K562 (cell line): ENCODE measurements around the gene FNBP1. TPM values are rescaled to one million over a fixed set of nuclear protein-coding genes. Genes with fewer than 3 reads are reported as not detected.

Experiments
- ATAC-seq: fragments of 200-7000 bp; cut with Tn5 transposase; 3 replicates; pipeline ENCODE4 v1.9.1; 2020; ENCODE audit warnings: moderate library complexity
- BruUV-seq: library from RNA; stranded (reverse); fragments of 400-500 nt; replicated peaks from 2 replicates; lab custom pipeline; 2021; lab: Mats Ljungman, UMichigan
- CTCF ChIA-PET: fragments of 300-600 bp; formaldehyde crosslinking; extraction: SDS; loops from one replicate; lab custom pipeline; 2021; ENCODE audit warnings: low intra/inter-chr PET ratio; lab: Yijun Ruan, JAX
- POLR2A ChIA-PET: fragments of 300-600, 350-650 bp; sonication (Branson Sonifier 250); formaldehyde crosslinking; extraction: SDS; loops from one replicate; lab custom pipeline; 2021; ENCODE audit warnings: antibody characterized with exemption, inconsistent platforms; lab: Yijun Ruan, JAX
- DNase-seq, 4 experiments: peaks; one replicate each; pipeline versions ENCODE4 v3.0.0 to v3.0.0-alpha.2; 2011 to 2018; ENCODE audit warnings: low spot score in 3 of 4, mixed read lengths in 3 of 4; ENCODE audit errors: extremely low read depth in 1 of 4
- FAIRE-seq: peaks from 2 replicates; lab custom pipeline; 2011; peaks lifted over from hg19 to GRCh38; lab: Jason Lieb, UNC
- H2AFZ ChIP-seq: 2 replicates; pipeline ENCODE4 v1.6.0; 2011; ENCODE audit warnings: low read depth, low read length, control low read depth, inconsistent platforms
- H3K27ac ChIP-seq: fragments of 200-600 bp; 3 replicates; pipeline ENCODE4 v1.8.0; 2011; ENCODE audit warnings: low read depth, mild to moderate bottlenecking, control low read depth, inconsistent platforms, low read length, moderate library complexity, mixed read lengths; ENCODE audit errors: extremely low read depth
- H3K27me3 ChIP-seq, 2 experiments: fragments of 300-600 bp in 1 of 2; 2 replicates in 1 of 2; 3 replicates in 1 of 2; pipeline versions ENCODE4 v1.6.0 to v1.8.0; 2011; ENCODE audit warnings: inconsistent platforms in 2 of 2, low read length in 2 of 2, mild to moderate bottlenecking in 1 of 2, mixed read lengths in 1 of 2, moderate library complexity in 1 of 2; ENCODE audit not compliant: control insufficient read depth in 2 of 2, insufficient read depth in 2 of 2
- H3K36me3 ChIP-seq: fragments of 300-600 bp; 3 replicates; pipeline ENCODE4 v1.8.0; 2011; ENCODE audit warnings: mild to moderate bottlenecking, low read length, inconsistent platforms; ENCODE audit not compliant: control insufficient read depth, insufficient read depth
- H3K4me1 ChIP-seq, 2 experiments: fragments of 200-600 bp in 1 of 2; replicated peaks in 1 of 2; 2 replicates in 1 of 2; 3 replicates in 1 of 2; pipeline versions ENCODE4 v1.5.1 to v1.8.0; 2011; ENCODE audit warnings: inconsistent platforms in 2 of 2, low read length in 2 of 2, mild to moderate bottlenecking in 1 of 2, mixed read lengths in 1 of 2, moderate library complexity in 1 of 2; ENCODE audit not compliant: control insufficient read depth in 2 of 2, insufficient read depth in 2 of 2
- H3K4me2 ChIP-seq: 2 replicates; pipeline ENCODE4 v1.6.1; 2011; ENCODE audit warnings: low read length, control low read depth, inconsistent platforms, mixed read lengths; ENCODE audit not compliant: insufficient read depth
- H3K4me3 ChIP-seq: fragments of 200-600 bp; sonication (generic), shearing (Covaris generic); 2 replicates; pipeline ENCODE4 v1.5.1; 2016; ENCODE audit warnings: control low read depth, inconsistent platforms
- H3K79me2 ChIP-seq: fragments of 200-600 bp; 3 replicates; pipeline ENCODE4 v1.8.0; 2011; ENCODE audit warnings: low read length, inconsistent platforms; ENCODE audit not compliant: control insufficient read depth, insufficient read depth
- H3K9ac ChIP-seq, 2 experiments: 2 replicates each; pipeline versions ENCODE4 v1.6.0 to v1.6.1; 2011; ENCODE audit warnings: low read depth in 2 of 2, low read length in 2 of 2, control low read depth in 1 of 2, inconsistent platforms in 1 of 2, mild to moderate bottlenecking in 1 of 2, mixed read lengths in 1 of 2; ENCODE audit not compliant: insufficient read depth in 1 of 2
- H3K9me1 ChIP-seq: one replicate; pipeline ENCODE4 v1.6.0; 2011; ENCODE audit warnings: inconsistent platforms, mild to moderate bottlenecking, low read length, moderate library complexity; ENCODE audit not compliant: control insufficient read depth, insufficient read depth
- H3K9me3 ChIP-seq: replicated peaks from 2 replicates; pipeline ENCODE4 v1.5.1; 2011; ENCODE audit warnings: low read depth, low read length, inconsistent platforms; ENCODE audit not compliant: control insufficient read depth, insufficient read depth
- H4K20me1 ChIP-seq: replicated peaks from 2 replicates; pipeline ENCODE4 v1.6.1; 2011; ENCODE audit warnings: low read length, inconsistent platforms, mixed read lengths; ENCODE audit not compliant: control insufficient read depth, insufficient read depth
- CBFB ChIP-seq: sonication (generic); formaldehyde crosslinking; IDR thresholded peaks from 2 replicates; pipeline ENCODE4 v1.4.0; 2020; ENCODE audit warnings: mild to moderate bottlenecking, missing genetic modification reagents
- DDX20 ChIP-seq: fragments of 450-650 bp; IDR thresholded peaks from 2 replicates; pipeline ENCODE4 v1.6.1; 2016; ENCODE audit warnings: missing genetic modification characterization, low read depth, mild to moderate bottlenecking, missing compliant biosample characterization, moderate library complexity
- FOS ChIP-seq: IDR thresholded peaks from 3 replicates; pipeline ENCODE4 v1.6.1; 2011; ENCODE audit not compliant: insufficient read length; ENCODE audit errors: extremely low read depth
- HNRNPK ChIP-seq: fragments of 200-400 bp; formaldehyde crosslinking; IDR thresholded peaks from one replicate; pipeline ENCODE4 v1.6.1; 2018; ENCODE audit warnings: mild to moderate bottlenecking, low read depth, low read length; ENCODE audit not compliant: poor library complexity, severe bottlenecking
- PCBP1 ChIP-seq: fragments of 200-400 bp; formaldehyde crosslinking; IDR thresholded peaks from 2 replicates; pipeline ENCODE4 v1.6.1; 2018; ENCODE audit warnings: mild to moderate bottlenecking, low read depth, low read length; ENCODE audit not compliant: poor library complexity, severe bottlenecking
- PCBP2 ChIP-seq: fragments of 200-400 bp; formaldehyde crosslinking; IDR thresholded peaks from 2 replicates; pipeline ENCODE4 v1.6.1; 2018; ENCODE audit warnings: low read length, low read depth, mild to moderate bottlenecking, moderate library complexity; ENCODE audit not compliant: poor library complexity, severe bottlenecking
- RBM25 ChIP-seq: fragments of 200-400 bp; formaldehyde crosslinking; IDR thresholded peaks from 2 replicates; pipeline ENCODE4 v1.6.1; 2018; ENCODE audit warnings: low read length, low read depth, moderate library complexity; ENCODE audit not compliant: severe bottlenecking
- WGBS: fragments of 100-300 bp; shearing (Covaris generic); methylation state at CpG from one replicate; pipeline ENCODE4 v1.1.6; 2016; ENCODE audit warnings: low coverage, mixed read lengths; ENCODE audit not compliant: insufficient coverage; ENCODE audit errors: missing lambda C conversion rate; 5-methylcytosine and 5-hydroxymethylcytosine counted together
- in situ Hi-C: fragments of 300-500 bp; cut with MboI; formaldehyde crosslinking; loops from 4 replicates; pipeline ENCODE4 v1.15.0; 2018; ENCODE audit warnings: inconsistent platforms, mixed read lengths
- intact Hi-C: fragments of 100-400 bp; cut with micrococcal nuclease; formaldehyde crosslinking; loops from 2 replicates; pipeline ENCODE4 v1.14.2; 2022
- polyA plus RNA-seq, 8 experiments: library from polyadenylated mRNA; depleted of rRNA in 4 of 8; stranded (reverse) in 5 of 8; unstranded in 3 of 8; fragments of >200 nt; fragmentation: Nextera tagmentation in 2 of 8; fragmentation: Illumina TruSeq in 1 of 8; extraction: Ambion mirVana in 2 of 8; extraction: Trizol in 1 of 8; gene quantifications; 2 replicates each; pipeline versions ENCODE4 v1.2.1 to v1.2.3, GENCODE V29; 2011 to 2014; ENCODE audit warnings: inconsistent platforms in 1 of 8, missing spikeins in 1 of 8
- total RNA-seq, 7 experiments: library from RNA; depleted of rRNA in 6 of 7; stranded (reverse); fragments of >200 nt in 6 of 7; fragmentation: Illumina TruSeq in 2 of 7; extraction: Trizol in 2 of 7; gene quantifications; 2 replicates each; pipeline versions ENCODE4 v1.2.1 to v1.2.3, GENCODE V29; 2011 to 2021; ENCODE audit warnings: low replicate concordance in 1 of 7

The FNBP1 gene
- total and polyA plus RNA-seq, 9 of the 15 experiments (the other 6 are each of a cell fraction or from before 2014, with no cell fraction given) = 1.8 to 14.9 (median 7.6) TPM

- 25% methylated on average over 1 of the region's 1 CpG for WGBS
- ChIA-PET CTCF (no interaction called here), POLR2A (no interaction called here)
- H3K4me3 ChIP-seq = no peak overlapping the region
- peak; percentile 87 for TF ChIP-seq PCBP2
- TF ChIP-seq FOS = no peak
- peak; percentile 90 for TF ChIP-seq HNRNPK
- TF ChIP-seq RBM25 = peak; percentile 56
- no peak for TF ChIP-seq DDX20 (tag)
- no peak for TF ChIP-seq CBFB (CRISPR knock-in tag)
- TF ChIP-seq PCBP1 = peak; percentile 64
- ATAC-seq (no peak), FAIRE-seq (no peak), DNase-seq (no peak)
- no peaks in the 10 kb centered on the region for H3K36me3 ChIP-seq
- H3K79me2 ChIP-seq = no peaks in the 10 kb centered on the region
- no peaks in the 10 kb centered on the region for H3K9me3 ChIP-seq
- no peaks in the 10 kb centered on the region for H3K27me3 ChIP-seq
- H3K9me1 ChIP-seq = no peaks in the 10 kb centered on the region
- H3K27ac ChIP-seq = no peak overlapping the region
- in situ Hi-C loops (no loop called here), intact Hi-C loops (no loop called here)
- BruUV-seq = no TSS peak
- H3K4me2 ChIP-seq = no peak overlapping the region
- no peak overlapping the region for H3K9ac ChIP-seq
- H2AFZ ChIP-seq = no peak overlapping the region
- no peaks in the 10 kb centered on the region; the same call in 1 of the 2 replicates for H4K20me1 ChIP-seq
- peaks cover 11 to 17% of the 10 kb centered on the region in 2 experiments for H3K4me1 ChIP-seq
Observed at GRCh38 chr9:129953736-129954135, 89.3 kb downstream of the FNBP1 start.
